Ovary (tissue), 3 donors: Measurements from ENCODE around the gene TOX3.

ENCODE experiments used
- CTCF ChIP-seq, 3 donors: fragments of 450-650 bp in 2 of 3; fragments of 200-600 bp in 1 of 3; IDR thresholded peaks; one replicate each; pipeline versions ENCODE4 v1.5.1 to v1.8.0; 2016 to 2022; ENCODE audit warnings: antibody characterized with exemption in 3 of 3, mild to moderate bottlenecking in 1 of 3
- POLR2A ChIP-seq: fragments of 450-650 bp; IDR thresholded peaks from one replicate; pipeline ENCODE4 v1.6.1; 2017; ENCODE audit warnings: antibody characterized with exemption, mild to moderate bottlenecking, moderate library complexity
- donor health status: DM: no; HTN: no; CAD: no.

GRCh38 chr16:52556083-52556482 lies 9.1 kb upstream of the TOX3 start:
- TF ChIP-seq CTCF (IDR thresholded peaks at IDR 0.05) (no peak), POLR2A (no peak)
